K562 (cell line): ENCODE measurements around the gene CAMK2N1. TPM values are rescaled to one million over a fixed set of nuclear protein-coding genes. Genes with fewer than 3 reads are reported as not detected.
A peak's percentile ranks its signal among the peaks of the same experiment; 100 is the strongest.

Experiments used
- CAMTA2 ChIP-seq: fragments of 250-450 bp; sonication (Bioruptor Pico); conservative IDR thresholded peaks from 2 replicates; pipeline ENCODE4 v1.5.1; 2022
- CC2D1A ChIP-seq: fragments of 450-650 bp; IDR thresholded peaks from 2 replicates; pipeline ENCODE4 v1.6.1; 2017; ENCODE audit warnings: mild to moderate bottlenecking
- COPS2 ChIP-seq: fragments of 450-650 bp; conservative IDR thresholded peaks from 2 replicates; pipeline ENCODE4 v1.6.1; 2016; ENCODE audit warnings: mild to moderate bottlenecking, moderate library complexity
- ETV1 ChIP-seq: fragments of 450-650 bp; conservative IDR thresholded peaks from 2 replicates; pipeline ENCODE4 v1.6.1; 2016; ENCODE audit warnings: missing genetic modification characterization, control low read depth, low read depth, missing compliant biosample characterization
- HLTF ChIP-seq: fragments of 450-650 bp; IDR thresholded peaks from 2 replicates; pipeline ENCODE4 v1.6.1; 2016
- KDM1A ChIP-seq, 2 experiments: fragments of 450-650 bp; IDR thresholded peaks; 2 replicates each; pipeline ENCODE4 v1.6.1; 2016; ENCODE audit warnings: mild to moderate bottlenecking in 2 of 2
- KHSRP ChIP-seq: fragments of 450-650 bp; IDR thresholded peaks from 2 replicates; pipeline ENCODE4 v1.6.1; 2017
- MXI1 ChIP-seq: IDR thresholded peaks from 2 replicates; pipeline ENCODE4 v1.6.1; 2011; ENCODE audit warnings: low read depth, mild to moderate bottlenecking, improper control_type of control experiment, low read length
- NFE2 ChIP-seq: IDR thresholded peaks from 2 replicates; pipeline ENCODE4 v1.6.1; 2014; ENCODE audit warnings: antibody characterized with exemption, low read depth
- POLR2G ChIP-seq: fragments of 200-400 bp; formaldehyde crosslinking; IDR thresholded peaks from 2 replicates; pipeline ENCODE4 v1.6.1; 2017; ENCODE audit warnings: low read depth, mild to moderate bottlenecking, antibody characterized with exemption, low read length, moderate library complexity
- RBM15 ChIP-seq: fragments of 200-400 bp; formaldehyde crosslinking; IDR thresholded peaks from 2 replicates; pipeline ENCODE4 v1.6.1; 2018; ENCODE audit warnings: mild to moderate bottlenecking, low read length, moderate library complexity; ENCODE audit not compliant: insufficient read depth
- SMARCE1 ChIP-seq: fragments of 450-650 bp; IDR thresholded peaks from 2 replicates; pipeline ENCODE4 v1.7.1; 2016; ENCODE audit warnings: mild to moderate bottlenecking
- STAG1 ChIP-seq: sonication (generic); formaldehyde crosslinking; IDR thresholded peaks from 2 replicates; pipeline ENCODE4 v1.5.0; 2020; ENCODE audit warnings: missing genetic modification reagents, borderline replicate concordance
- SUPT5H ChIP-seq: fragments of 450-650 bp; IDR thresholded peaks from 2 replicates; pipeline ENCODE4 v1.6.1; 2016
- TAF15 ChIP-seq: fragments of 200-400 bp; formaldehyde crosslinking; IDR thresholded peaks from 2 replicates; pipeline ENCODE4 v1.6.1; 2017; ENCODE audit warnings: mild to moderate bottlenecking, low read depth, low read length, moderate library complexity
- THAP7 ChIP-seq: fragments of 250-450 bp; sonication (Bioruptor Pico); IDR thresholded peaks from 2 replicates; pipeline ENCODE4 v1.5.0; 2021
- WHSC1 ChIP-seq: IDR thresholded peaks from one replicate; pipeline ENCODE4 v1.6.1; 2012; ENCODE audit warnings: low read length, control low read depth, inconsistent platforms
- ZFP91 ChIP-seq: sonication (generic); formaldehyde crosslinking; IDR thresholded peaks from 2 replicates; pipeline ENCODE4 v1.8.0; 2022; ENCODE audit warnings: mild to moderate bottlenecking, missing genetic modification reagents
- ZNF165 ChIP-seq: fragments of 250-450 bp; sonication (Bioruptor Pico); IDR thresholded peaks from 2 replicates; pipeline ENCODE4 v1.4.0; 2020; ENCODE audit warnings: borderline replicate concordance
- ZNF174 ChIP-seq: fragments of 250-450 bp; sonication (Bioruptor Pico); IDR thresholded peaks from 2 replicates; pipeline ENCODE4 v1.4.0; 2020; ENCODE audit warnings: mild to moderate bottlenecking
- ZNF239 ChIP-seq: fragments of 250-450 bp; sonication (Bioruptor Pico); IDR thresholded peaks from 2 replicates; pipeline ENCODE4 v1.4.0; 2020; ENCODE audit warnings: mild to moderate bottlenecking
- ZNF277 ChIP-seq: fragments of 250-450 bp; sonication (Bioruptor Pico); IDR thresholded peaks from 2 replicates; pipeline ENCODE4 v1.8.0; 2022; ENCODE audit warnings: inconsistent platforms, mild to moderate bottlenecking, moderate library complexity, borderline replicate concordance
- ZNF445 ChIP-seq: fragments of 250-450 bp; sonication (Bioruptor Pico); IDR thresholded peaks from 2 replicates; pipeline ENCODE4 v1.4.0; 2020; ENCODE audit warnings: low read depth, mild to moderate bottlenecking, moderate library complexity
- ZNF699 ChIP-seq: fragments of 250-450 bp; sonication (Bioruptor Pico); IDR thresholded peaks from 2 replicates; pipeline ENCODE4 v1.8.0; 2021; ENCODE audit warnings: mild to moderate bottlenecking, moderate library complexity; ENCODE audit not compliant: insufficient replicate concordance
- ZNF707 ChIP-seq: fragments of 250-450 bp; sonication (Bioruptor Pico); conservative IDR thresholded peaks from 2 replicates; pipeline ENCODE4 v1.8.0; 2022; ENCODE audit warnings: inconsistent platforms, mild to moderate bottlenecking, moderate library complexity
- ZNF79 ChIP-seq: fragments of 250-450 bp; sonication (Bioruptor Pico); IDR thresholded peaks from 2 replicates; pipeline ENCODE4 v1.4.0; 2020; ENCODE audit warnings: low read depth, mild to moderate bottlenecking, moderate library complexity
- polyA plus RNA-seq, 8 experiments: library from polyadenylated mRNA; depleted of rRNA in 4 of 8; stranded (reverse) in 5 of 8; unstranded in 3 of 8; fragments of >200 nt; fragmentation: Nextera tagmentation in 2 of 8; fragmentation: Illumina TruSeq in 1 of 8; extraction: Ambion mirVana in 2 of 8; extraction: Trizol in 1 of 8; gene quantifications; 2 replicates each; pipeline versions ENCODE4 v1.2.1 to v1.2.3, GENCODE V29; 2011 to 2014; ENCODE audit warnings: inconsistent platforms in 1 of 8, missing spikeins in 1 of 8
- total RNA-seq, 7 experiments: library from RNA; depleted of rRNA in 6 of 7; stranded (reverse); fragments of >200 nt in 6 of 7; fragmentation: Illumina TruSeq in 2 of 7; extraction: Trizol in 2 of 7; gene quantifications; 2 replicates each; pipeline versions ENCODE4 v1.2.1 to v1.2.3, GENCODE V29; 2011 to 2021; ENCODE audit warnings: low replicate concordance in 1 of 7
- TF ChIP-seq, protein P1 (sequence below): fragments of 450-650 bp; formaldehyde crosslinking; IDR thresholded peaks from 2 replicates; pipeline ENCODE4 v1.4.0; 2022; ENCODE audit warnings: missing genetic modification characterization

The CAMK2N1 gene
- total and polyA plus RNA-seq, 9 of the 15 experiments (the other 6 are each of a cell fraction or from before 2014, with no cell fraction given) = 0.09 to 1.4 (median 0.34) TPM

GRCh38 chr1:20521960-20522861 is 36.2 kb upstream of the CAMK2N1 start (continued):
- peak; percentile 65; the same call in 1 of the 2 replicates for TF ChIP-seq STAG1 (CRISPR knock-in tag)
- no peak for TF ChIP-seq KHSRP
- TF ChIP-seq, protein P1, sequence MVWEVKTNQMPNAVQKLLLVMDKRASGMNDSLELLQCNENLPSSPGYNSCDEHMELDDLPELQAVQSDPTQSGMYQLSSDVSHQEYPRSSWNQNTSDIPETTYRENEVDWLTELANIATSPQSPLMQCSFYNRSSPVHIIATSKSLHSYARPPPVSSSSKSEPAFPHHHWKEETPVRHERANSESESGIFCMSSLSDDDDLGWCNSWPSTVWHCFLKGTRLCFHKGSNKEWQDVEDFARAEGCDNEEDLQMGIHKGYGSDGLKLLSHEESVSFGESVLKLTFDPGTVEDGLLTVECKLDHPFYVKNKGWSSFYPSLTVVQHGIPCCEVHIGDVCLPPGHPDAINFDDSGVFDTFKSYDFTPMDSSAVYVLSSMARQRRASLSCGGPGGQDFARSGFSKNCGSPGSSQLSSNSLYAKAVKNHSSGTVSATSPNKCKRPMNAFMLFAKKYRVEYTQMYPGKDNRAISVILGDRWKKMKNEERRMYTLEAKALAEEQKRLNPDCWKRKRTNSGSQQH (CRISPR knock-in tag) = no peak
- peak; percentile 98 to 99 for TF ChIP-seq KDM1A (IDR thresholded peaks at IDR 0.05)
- TF ChIP-seq MXI1 = no peak
- no peak for TF ChIP-seq ZNF239 (CRISPR knock-in tag)
- peak; percentile 73 for TF ChIP-seq CC2D1A
- no peak for TF ChIP-seq ZNF174 (CRISPR knock-in tag)
- TF ChIP-seq ETV1 (tag) = no peak; the same call in 1 of the 2 replicates
- TF ChIP-seq NFE2 = peak; percentile 73
- TF ChIP-seq THAP7 (CRISPR knock-in tag) = no peak
- no peak for TF ChIP-seq ZNF699 (CRISPR knock-in tag)
- no peak for TF ChIP-seq COPS2
- no peak for TF ChIP-seq SUPT5H
- no peak for TF ChIP-seq CAMTA2
- TF ChIP-seq ZFP91 (CRISPR knock-in tag) = no peak
- TF ChIP-seq POLR2G = no peak
- no peak for TF ChIP-seq ZNF79 (CRISPR knock-in tag)
- TF ChIP-seq ZNF165 (CRISPR knock-in tag) = no peak
- TF ChIP-seq HLTF = no peak
- TF ChIP-seq SMARCE1 = no peak
- no peak for TF ChIP-seq WHSC1
- no peak for TF ChIP-seq RBM15
- no peak for TF ChIP-seq ZNF445 (CRISPR knock-in tag)
- no peak for TF ChIP-seq ZNF277 (CRISPR knock-in tag)
- no peak for TF ChIP-seq ZNF707 (CRISPR knock-in tag)
- no peak for TF ChIP-seq TAF15
